ENCODE measurements around the gene ZNF668.
A peak's percentile ranks its signal among the peaks of the same experiment; 100 is the strongest.

The ZNF668 gene

GRCh38 chr16:31073970-31074813, at the start of gene ZNF668, which contains the start of gene ZNF646:
Gene ZNF668 (minus strand): TSS chr16:31074240. CDS start chr16:31064459, 9,781 bp downstream.
Gene ZNF646 (plus strand): TSS chr16:31074422. CDS start chr16:31076325, 1,903 bp downstream.
- peak; percentile 92 for DNase-seq

- DNase-seq: no peak
These were observed 46.1 kb upstream of the ZNF668 start for GRCh38 chr16:31120129-31120528.

GRCh38 chr16:31118223-31119155, 44.4 kb upstream of the ZNF668 start:
- DNase-seq: no peak

GRCh38 chr16:31117384-31118222, 43.6 kb upstream of the ZNF668 start, which contains the start of gene KAT8:
Gene KAT8 (plus strand): TSS chr16:31117664. CDS start chr16:31117682, 18 bp downstream.
- DNase-seq: peak; percentile 93

- DNase-seq: no peak
These were observed 40.4 kb upstream of the ZNF668 start for GRCh38 chr16:31114468-31114867.

- no peak for DNase-seq
These were observed 39.4 kb upstream of the ZNF668 start for GRCh38 chr16:31113121-31114120.

GRCh38 chr16:31112711-31113110, 38.7 kb upstream of the ZNF668 start:
- no peak for DNase-seq

GRCh38 chr16:31111881-31112466, 37.9 kb upstream of the ZNF668 start:
- no peak for DNase-seq

- no peak for DNase-seq
These were observed 36.3 kb upstream of the ZNF668 start for GRCh38 chr16:31110106-31111034.

- no peak for DNase-seq
These were observed 35.6 kb upstream of the ZNF668 start for GRCh38 chr16:31109622-31110021.

GRCh38 chr16:31108794-31109558, 34.9 kb upstream of the ZNF668 start:
- no peak for DNase-seq

GRCh38 chr16:31108035-31108793, 34.2 kb upstream of the ZNF668 start, which contains the start of gene BCKDK:
Gene BCKDK (plus strand): TSS chr16:31108386. CDS start chr16:31109224, 838 bp downstream.
- DNase-seq: peak; percentile 20

- no peak for DNase-seq
These were observed 33.4 kb upstream of the ZNF668 start for GRCh38 chr16:31107465-31107867.

- no peak for DNase-seq
These were observed 32.7 kb upstream of the ZNF668 start for GRCh38 chr16:31106509-31107464.

- no peak for DNase-seq
These were observed 31.7 kb upstream of the ZNF668 start for GRCh38 chr16:31105677-31106213.

All from NCI-H748 treated with DMSO at 0.1 percent for 48 hours (cell line).